ENCODE data around the gene MCTP1. TPM values are rescaled to one million over a fixed set of nuclear protein-coding genes. Genes with fewer than 3 reads are reported as not detected.

MCTP1 gene
- total RNA-seq, 2 donors from 2014 or later = 3.3 to 5.0 TPM

DNA sequence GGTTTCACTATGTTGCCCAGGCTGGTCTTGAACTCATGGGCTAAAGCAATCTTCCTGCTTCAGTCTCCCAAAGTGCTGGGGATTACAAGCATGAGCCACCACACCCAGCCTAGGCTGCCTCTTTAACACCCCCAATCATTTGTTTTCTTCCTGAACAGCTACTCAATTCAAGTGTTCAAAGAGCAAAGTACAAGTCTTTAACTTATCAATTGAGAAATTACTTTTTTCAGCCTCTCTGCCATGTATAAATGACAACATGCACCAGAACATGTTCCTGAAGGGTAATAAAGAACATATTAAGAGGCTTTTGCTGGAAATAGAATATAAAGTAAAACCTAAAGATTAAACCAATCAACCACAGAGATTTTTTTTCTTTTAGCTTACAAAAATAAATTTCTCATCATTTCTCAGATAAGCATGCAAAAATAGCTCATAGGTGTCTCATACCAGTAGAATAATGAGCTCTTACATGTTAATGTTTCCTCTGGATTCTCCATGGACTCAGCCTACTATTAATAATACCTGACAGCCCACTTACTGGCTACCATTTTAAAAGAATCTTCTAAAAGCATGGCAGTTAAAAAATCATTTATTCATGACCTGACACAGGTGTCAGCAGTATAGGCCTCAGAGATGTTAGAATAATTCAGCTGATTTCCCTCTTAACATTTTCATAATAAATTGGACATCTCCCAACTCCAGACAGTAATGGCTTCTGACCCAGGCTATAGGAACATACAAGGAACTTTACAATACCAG lies 60.0 kb downstream of the MCTP1 start:
- no peaks in the 10 kb centered on the region for H3K4me1 ChIP-seq (replicated peaks)
- intact Hi-C loops (cut with DNase I) = no loop called here
- H3K9me3 ChIP-seq = no peaks in the 10 kb centered on the region
- no peak for TF ChIP-seq POLR2AphosphoS5 (IDR thresholded peaks at IDR 0.05)
- TF ChIP-seq POLR2A (IDR thresholded peaks at IDR 0.05) = no peak
- TF ChIP-seq, protein P1, sequence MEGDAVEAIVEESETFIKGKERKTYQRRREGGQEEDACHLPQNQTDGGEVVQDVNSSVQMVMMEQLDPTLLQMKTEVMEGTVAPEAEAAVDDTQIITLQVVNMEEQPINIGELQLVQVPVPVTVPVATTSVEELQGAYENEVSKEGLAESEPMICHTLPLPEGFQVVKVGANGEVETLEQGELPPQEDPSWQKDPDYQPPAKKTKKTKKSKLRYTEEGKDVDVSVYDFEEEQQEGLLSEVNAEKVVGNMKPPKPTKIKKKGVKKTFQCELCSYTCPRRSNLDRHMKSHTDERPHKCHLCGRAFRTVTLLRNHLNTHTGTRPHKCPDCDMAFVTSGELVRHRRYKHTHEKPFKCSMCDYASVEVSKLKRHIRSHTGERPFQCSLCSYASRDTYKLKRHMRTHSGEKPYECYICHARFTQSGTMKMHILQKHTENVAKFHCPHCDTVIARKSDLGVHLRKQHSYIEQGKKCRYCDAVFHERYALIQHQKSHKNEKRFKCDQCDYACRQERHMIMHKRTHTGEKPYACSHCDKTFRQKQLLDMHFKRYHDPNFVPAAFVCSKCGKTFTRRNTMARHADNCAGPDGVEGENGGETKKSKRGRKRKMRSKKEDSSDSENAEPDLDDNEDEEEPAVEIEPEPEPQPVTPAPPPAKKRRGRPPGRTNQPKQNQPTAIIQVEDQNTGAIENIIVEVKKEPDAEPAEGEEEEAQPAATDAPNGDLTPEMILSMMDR (IDR thresholded peaks at IDR 0.05) = no peak
- DNase-seq (ENCODE audit: low spot score) = no peak
- H3K27me3 ChIP-seq (replicated peaks; ENCODE audit: insufficient read depth) = no peaks in the 10 kb centered on the region
- H3K4me3 ChIP-seq = no peak overlapping the region
- H3K36me3 ChIP-seq = no peaks in the 10 kb centered on the region
- H3K27ac ChIP-seq = no peak overlapping the region

DNA sequence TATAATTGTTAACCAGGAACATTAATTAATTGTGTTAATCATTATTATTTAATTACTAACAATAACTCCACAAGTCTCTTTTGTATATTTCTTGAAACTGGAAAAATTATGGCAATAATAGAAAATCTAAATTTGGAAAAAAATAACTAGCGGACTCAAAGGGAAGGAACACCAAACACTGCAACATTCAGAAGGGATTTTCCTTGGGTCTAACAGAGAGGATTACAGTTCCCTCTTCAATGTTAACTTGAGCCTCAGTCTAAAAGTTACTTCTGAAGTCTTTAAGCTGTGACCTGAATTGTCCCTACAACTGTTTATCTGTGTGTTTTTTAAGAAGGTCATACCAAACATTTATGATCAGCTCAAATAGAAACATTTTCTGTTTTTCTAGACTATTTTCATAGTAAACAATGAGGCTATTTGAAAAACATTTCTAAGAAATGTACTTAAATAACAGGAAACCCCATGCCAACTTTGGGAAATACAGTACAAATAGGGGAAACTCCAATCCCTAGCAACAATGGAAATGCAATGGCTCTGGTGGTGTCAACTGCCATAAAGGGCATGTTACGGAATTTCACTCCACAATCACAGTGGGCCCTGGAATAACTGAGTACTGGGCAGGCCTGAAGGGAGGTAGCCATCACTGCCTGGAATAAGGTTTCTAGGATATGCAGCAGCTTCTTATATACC lies 61.2 kb downstream of the MCTP1 start:
- H3K36me3 ChIP-seq = no peaks in the 10 kb centered on the region
- H3K9me3 ChIP-seq = no peaks in the 10 kb centered on the region
- H3K27ac ChIP-seq = no peak overlapping the region
- no peaks in the 10 kb centered on the region for H3K4me1 ChIP-seq (replicated peaks)
- H3K27me3 ChIP-seq (replicated peaks; ENCODE audit: insufficient read depth) = no peaks in the 10 kb centered on the region
- intact Hi-C loops (cut with DNase I) = no loop called here
- 99% methylated on average over 2 of the region's 2 CpGs for WGBS
- no peak for DNase-seq (ENCODE audit: low spot score)
- no peak for TF ChIP-seq POLR2A (IDR thresholded peaks at IDR 0.05)
- no peak for TF ChIP-seq POLR2AphosphoS5 (IDR thresholded peaks at IDR 0.05)
- TF ChIP-seq, protein P1 (IDR thresholded peaks at IDR 0.05) = no peak
- no peak overlapping the region for H3K4me3 ChIP-seq

DNA sequence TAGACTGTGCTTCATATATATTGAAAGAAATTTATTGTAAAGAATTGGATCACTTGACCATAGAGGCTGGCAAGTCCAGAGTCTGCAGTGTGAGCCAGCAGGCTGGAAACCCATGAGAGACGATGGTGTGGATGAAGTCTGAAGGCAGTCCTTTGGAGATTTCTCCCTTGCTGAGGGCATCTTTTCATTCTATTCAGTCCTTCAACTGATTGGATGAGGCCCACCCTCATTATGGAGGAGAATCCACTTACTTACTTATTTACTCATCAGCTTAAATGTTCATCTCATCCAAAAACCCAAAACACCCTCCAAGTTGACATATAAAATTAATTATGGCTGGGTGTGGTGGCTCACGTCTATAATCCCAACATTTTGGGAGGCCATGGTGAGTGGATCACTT lies 62.1 kb downstream of the MCTP1 start:
- no peak overlapping the region for H3K27ac ChIP-seq
- no peaks in the 10 kb centered on the region for H3K9me3 ChIP-seq
- WGBS = 96% methylated on average over 2 of the region's 2 CpGs
- H3K27me3 ChIP-seq (replicated peaks; ENCODE audit: insufficient read depth) = no peaks in the 10 kb centered on the region
- TF ChIP-seq, protein P1 (IDR thresholded peaks at IDR 0.05) = no peak
- no peak for TF ChIP-seq POLR2A (IDR thresholded peaks at IDR 0.05)
- no peak for TF ChIP-seq POLR2AphosphoS5 (IDR thresholded peaks at IDR 0.05)
- no peak overlapping the region for H3K4me3 ChIP-seq
- no peak for DNase-seq (ENCODE audit: low spot score)
- intact Hi-C loops (cut with DNase I) = no loop called here
- no peaks in the 10 kb centered on the region for H3K36me3 ChIP-seq
- no peaks in the 10 kb centered on the region for H3K4me1 ChIP-seq (replicated peaks)

DNA sequence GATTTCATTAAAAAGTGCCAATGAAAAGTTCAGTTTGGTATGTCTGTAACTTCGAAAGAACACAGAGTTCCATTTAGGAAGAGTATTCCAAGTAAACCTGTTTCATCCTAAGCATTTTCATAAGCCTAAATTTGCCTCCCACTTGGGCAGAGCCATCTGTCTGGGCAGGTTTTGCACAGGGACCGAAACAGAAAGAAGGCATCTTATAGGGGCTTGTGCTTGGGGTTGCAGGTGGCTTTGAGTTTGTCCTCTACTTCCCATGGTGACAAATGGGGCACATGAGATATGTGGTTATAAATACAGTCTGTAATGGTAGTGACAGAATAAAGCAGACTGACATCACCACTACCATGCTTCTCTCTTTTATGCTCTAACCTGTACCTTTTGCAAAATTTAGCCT lies 63.7 kb downstream of the MCTP1 start:
- intact Hi-C loops (cut with DNase I) = no loop called here
- WGBS = 79% methylated on average over 2 of the region's 2 CpGs
- no peaks in the 10 kb centered on the region for H3K4me1 ChIP-seq (replicated peaks)

More for the DNA sequence above, 63.7 kb downstream of the MCTP1 start:
- no peak overlapping the region for H3K27ac ChIP-seq
- TF ChIP-seq, protein P1 (IDR thresholded peaks at IDR 0.05) = no peak
- TF ChIP-seq POLR2A (IDR thresholded peaks at IDR 0.05) = no peak
- TF ChIP-seq POLR2AphosphoS5 (IDR thresholded peaks at IDR 0.05) = no peak
- H3K9me3 ChIP-seq = no peaks in the 10 kb centered on the region
- DNase-seq (ENCODE audit: low spot score) = no peak
- H3K36me3 ChIP-seq = no peaks in the 10 kb centered on the region
- H3K27me3 ChIP-seq (replicated peaks; ENCODE audit: insufficient read depth) = no peaks in the 10 kb centered on the region
- no peak overlapping the region for H3K4me3 ChIP-seq
